ENCODE data around the gene ZNF605. TPM values are rescaled to one million over a fixed set of nuclear protein-coding genes. Genes with fewer than 3 reads are reported as not detected.
A peak's percentile ranks its signal among the peaks of the same experiment; 100 is the strongest.
"Not testable (repeated sequence)": the region's sequence is repeated elsewhere in the genome, so short reads cannot be mapped to it uniquely, and the experiment has no call there.

ZNF605 gene
- total and polyA plus RNA-seq, 7 experiments from 2014 or later: 0.98 to 17.8 (median 8.3) TPM

- H3K4me3 Mint-ChIP-seq: no peak overlapping the region
- H3K27me3 Mint-ChIP-seq: no peaks in the 10 kb centered on the region
- H3K36me3 Mint-ChIP-seq: peaks cover 13 to 70% (median 58%) of the 10 kb centered on the region in 5 donors
- no peak for ATAC-seq
- ChIA-PET CTCF (no interaction called here), POLR2A (no interaction called here)
- peaks cover 23 to 51% (median 26%) of the 10 kb centered on the region in 3 experiments for H3K36me3 ChIP-seq (ENCODE audit: control insufficient read depth in 2 of 3, insufficient read depth in 3 of 3, low read length in 3 of 3)
- peaks cover 10 to 65% (median 12%) of the 10 kb centered on the region in 3 experiments for H3K9me3 ChIP-seq (ENCODE audit: control insufficient read depth in 2 of 3, low read length in 3 of 3)
- no peak overlapping the region for H3K4me3 ChIP-seq (ENCODE audit: low read length)
- H3K4me1 ChIP-seq (ENCODE audit: control insufficient read depth in 2 of 2, insufficient read depth in 2 of 2, low read length in 2 of 2): no peaks in the 10 kb centered on the region
- DNase-seq: no peak
- intact Hi-C loops (cut with micrococcal nuclease): no loop called here
- no peaks in the 10 kb centered on the region for H3K4me1 Mint-ChIP-seq
- H3K27ac ChIP-seq (ENCODE audit: low read depth, low read length): no peak overlapping the region
- H3K9me3 Mint-ChIP-seq: peaks cover 0 to 85% (median 55%) of the 10 kb centered on the region in 11 donors
- H3K27ac Mint-ChIP-seq: peak overlapping the region in 1 of 9 donors; percentile 49
- no peaks in the 10 kb centered on the region for H3K27me3 ChIP-seq (ENCODE audit: control insufficient read depth in 2 of 2, insufficient read depth in 2 of 2, low read length in 2 of 2)
These were observed 14.7 kb downstream of the ZNF605 start for GRCh38 chr12:132941336-132941954.

- Mint-ChIP-seq H3K4me3 (no peak overlapping the region), H3K27ac (no peak overlapping the region), H3K27me3 (no peaks in the 10 kb centered on the region), H3K9me3 (peaks cover 0 to 83% (median 55%) of the 10 kb centered on the region in 11 donors), H3K36me3 (peaks cover 4 to 65% (median 55%) of the 10 kb centered on the region in 5 donors), H3K4me1 (no peaks in the 10 kb centered on the region)
- peaks cover 16 to 38% (median 19%) of the 10 kb centered on the region in 3 experiments for H3K36me3 ChIP-seq (ENCODE audit: control insufficient read depth in 2 of 3, insufficient read depth in 3 of 3, low read length in 3 of 3)
- peaks cover 10 to 62% (median 13%) of the 10 kb centered on the region in 3 experiments for H3K9me3 ChIP-seq (ENCODE audit: control insufficient read depth in 2 of 3, low read length in 3 of 3)
- ATAC-seq (no peak), DNase-seq (no peak)
- no peaks in the 10 kb centered on the region for H3K27me3 ChIP-seq (ENCODE audit: control insufficient read depth in 2 of 2, insufficient read depth in 2 of 2, low read length in 2 of 2)
- H3K4me3 ChIP-seq (ENCODE audit: low read length): no peak overlapping the region
- no peak overlapping the region for H3K27ac ChIP-seq (ENCODE audit: low read depth, low read length)
- intact Hi-C loops (cut with micrococcal nuclease): no loop called here
- no peaks in the 10 kb centered on the region for H3K4me1 ChIP-seq (ENCODE audit: control insufficient read depth in 2 of 2, insufficient read depth in 2 of 2, low read length in 2 of 2)
- CTCF ChIA-PET: no interaction called here
- POLR2A ChIA-PET: no interaction called here
These were observed 15.9 kb downstream of the ZNF605 start for GRCh38 chr12:132940071-132940719.

DNA sequence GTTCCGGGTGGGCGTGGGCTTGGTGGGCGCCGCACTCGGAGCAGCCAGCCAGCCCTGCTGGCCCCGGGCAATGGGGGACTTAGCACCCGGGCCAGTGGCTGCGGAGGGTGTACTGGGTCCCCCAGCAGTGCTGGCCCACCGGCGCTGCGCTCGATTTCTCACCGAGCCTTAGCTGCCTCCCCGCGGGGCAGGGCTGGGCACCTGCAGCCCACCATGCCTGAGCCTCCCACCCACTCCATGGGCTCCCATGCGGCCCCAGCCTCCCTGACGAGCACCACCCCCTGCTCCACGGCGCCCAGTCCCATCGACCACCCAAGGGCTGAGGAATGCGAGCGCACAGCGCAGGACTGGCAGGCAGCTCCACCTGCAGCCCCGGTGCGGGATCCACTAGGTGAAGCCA lies 17.3 kb downstream of the ZNF605 start:
- H3K4me1 Mint-ChIP-seq; H3K27ac ChIP-seq (ENCODE audit: low read depth, low read length); POLR2A ChIA-PET; ATAC-seq; H3K4me1 ChIP-seq (ENCODE audit: control insufficient read depth in 2 of 2, insufficient read depth in 2 of 2, low read length in 2 of 2); H3K4me3 Mint-ChIP-seq; CTCF ChIA-PET; H3K27me3 Mint-ChIP-seq; H3K27me3 ChIP-seq (ENCODE audit: control insufficient read depth in 2 of 2, insufficient read depth in 2 of 2, low read length in 2 of 2); H3K27ac Mint-ChIP-seq; H3K4me3 ChIP-seq (ENCODE audit: low read length); intact Hi-C loops (cut with micrococcal nuclease); DNase-seq: not testable (repeated sequence)
- Histone ChIP-seq H3K9me3 (ENCODE audit: control insufficient read depth in 2 of 3, low read length in 3 of 3) (peaks cover 10 to 63% (median 20%) of the 10 kb centered on the region in 3 experiments), H3K36me3 (ENCODE audit: control insufficient read depth in 2 of 3, insufficient read depth in 3 of 3, low read length in 3 of 3) (peaks cover 4 to 25% (median 9%) of the 10 kb centered on the region in 3 experiments)
- Mint-ChIP-seq H3K36me3 (peaks cover 9 to 59% (median 52%) of the 10 kb centered on the region in 5 donors), H3K9me3 (peaks cover 5 to 83% (median 56%) of the 10 kb centered on the region in 11 donors)

- Mint-ChIP-seq H3K27me3 (no peaks in the 10 kb centered on the region), H3K4me3 (no peak overlapping the region), H3K36me3 (peaks cover 9 to 55% (median 52%) of the 10 kb centered on the region in 5 donors), H3K27ac (no peak overlapping the region), H3K4me1 (no peaks in the 10 kb centered on the region), H3K9me3 (peaks cover 5 to 84% (median 55%) of the 10 kb centered on the region in 11 donors)
- no peaks in the 10 kb centered on the region for H3K27me3 ChIP-seq (ENCODE audit: control insufficient read depth in 2 of 2, insufficient read depth in 2 of 2, low read length in 2 of 2)
- peaks cover under 1 to 16% (median 4%) of the 10 kb centered on the region in 3 experiments for H3K36me3 ChIP-seq (ENCODE audit: control insufficient read depth in 2 of 3, insufficient read depth in 3 of 3, low read length in 3 of 3)
- peaks cover 7 to 60% (median 19%) of the 10 kb centered on the region in 3 experiments for H3K9me3 ChIP-seq (ENCODE audit: control insufficient read depth in 2 of 3, low read length in 3 of 3)
- no peak overlapping the region for H3K4me3 ChIP-seq (ENCODE audit: low read length)
- H3K27ac ChIP-seq (ENCODE audit: low read depth, low read length): no peak overlapping the region
- CTCF ChIA-PET: no interaction called here
- no peak for ATAC-seq
- H3K4me1 ChIP-seq (ENCODE audit: control insufficient read depth in 2 of 2, insufficient read depth in 2 of 2, low read length in 2 of 2): no peaks in the 10 kb centered on the region
- POLR2A ChIA-PET: no interaction called here
- intact Hi-C loops (cut with micrococcal nuclease): no loop called here
- DNase-seq: no peak
These were observed 18.6 kb downstream of the ZNF605 start for GRCh38 chr12:132937476-132937875.

DNA sequence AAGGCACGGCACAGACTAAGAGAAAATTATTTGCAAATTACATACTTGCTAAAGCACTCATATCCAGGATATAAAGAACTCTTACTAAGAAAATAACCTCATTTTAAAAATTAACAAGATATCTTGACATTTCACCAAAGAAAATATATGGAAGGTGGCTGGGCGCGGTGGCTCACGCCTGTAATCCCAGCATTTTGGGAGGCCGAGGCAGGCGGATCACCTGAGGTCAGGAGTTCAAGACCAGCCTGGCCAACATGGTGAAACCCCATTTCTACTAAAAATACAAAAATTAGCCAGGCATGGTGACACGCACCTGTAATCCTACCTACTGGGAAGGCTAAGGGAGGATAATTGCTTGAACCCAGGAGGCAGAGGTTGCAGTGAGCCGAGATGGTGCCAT lies 19.2 kb downstream of the ZNF605 start:
- POLR2A ChIA-PET; CTCF ChIA-PET; H3K4me1 ChIP-seq (ENCODE audit: control insufficient read depth in 2 of 2, insufficient read depth in 2 of 2, low read length in 2 of 2); DNase-seq; H3K27ac ChIP-seq (ENCODE audit: low read depth, low read length); H3K4me3 Mint-ChIP-seq; H3K4me3 ChIP-seq (ENCODE audit: low read length); H3K27me3 ChIP-seq (ENCODE audit: control insufficient read depth in 2 of 2, insufficient read depth in 2 of 2, low read length in 2 of 2); H3K27me3 Mint-ChIP-seq; intact Hi-C loops (cut with micrococcal nuclease); ATAC-seq; H3K4me1 Mint-ChIP-seq; H3K27ac Mint-ChIP-seq: not testable (repeated sequence)
- Mint-ChIP-seq H3K36me3 (peaks cover 9 to 54% (median 52%) of the 10 kb centered on the region in 5 donors), H3K9me3 (peaks cover 5 to 84% (median 54%) of the 10 kb centered on the region in 11 donors)
- H3K9me3 ChIP-seq (ENCODE audit: control insufficient read depth in 2 of 3, low read length in 3 of 3): peaks cover 4 to 60% (median 22%) of the 10 kb centered on the region in 3 experiments
- peaks cover 0 to 17% (median 4%) of the 10 kb centered on the region in 3 experiments for H3K36me3 ChIP-seq (ENCODE audit: control insufficient read depth in 2 of 3, insufficient read depth in 3 of 3, low read length in 3 of 3)

DNA sequence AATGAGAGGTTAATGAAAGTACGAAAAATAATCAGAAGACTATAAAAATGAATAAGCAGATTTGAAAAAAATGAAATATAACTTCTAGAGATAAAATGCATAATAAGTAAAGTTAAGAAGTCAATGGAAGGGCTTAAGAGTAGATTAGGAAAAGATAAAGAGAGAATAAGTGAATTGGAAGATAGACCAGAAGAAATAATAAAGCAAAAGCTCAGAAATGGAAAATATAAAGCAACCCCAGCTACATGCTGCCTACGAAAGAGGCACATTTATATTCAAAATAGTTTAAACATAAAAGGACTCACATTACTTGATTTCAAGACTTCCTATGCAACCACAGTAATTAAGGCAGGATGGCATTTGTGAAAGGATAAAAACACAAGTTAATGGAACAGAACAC lies 19.9 kb downstream of the ZNF605 start:
- Histone ChIP-seq H3K27me3 (ENCODE audit: control insufficient read depth in 2 of 2, insufficient read depth in 2 of 2, low read length in 2 of 2) (no peaks in the 10 kb centered on the region), H3K36me3 (ENCODE audit: control insufficient read depth in 2 of 3, insufficient read depth in 3 of 3, low read length in 3 of 3) (peaks cover 0 to 18% (median 10%) of the 10 kb centered on the region in 3 experiments), H3K9me3 (ENCODE audit: control insufficient read depth in 2 of 3, low read length in 3 of 3) (peaks cover 4 to 60% (median 30%) of the 10 kb centered on the region in 3 experiments), H3K27ac (ENCODE audit: low read depth, low read length) (no peak overlapping the region), H3K4me1 (ENCODE audit: control insufficient read depth in 2 of 2, insufficient read depth in 2 of 2, low read length in 2 of 2) (no peaks in the 10 kb centered on the region), H3K4me3 (ENCODE audit: low read length) (no peak overlapping the region)
- intact Hi-C loops (cut with micrococcal nuclease): no loop called here
- DNase-seq (no peak), ATAC-seq (no peak)
- H3K4me3 Mint-ChIP-seq: no peak overlapping the region
- POLR2A ChIA-PET: no interaction called here
- CTCF ChIA-PET: no interaction called here
- peaks cover 8 to 84% (median 53%) of the 10 kb centered on the region in 11 donors for H3K9me3 Mint-ChIP-seq
- peaks cover 10 to 54% (median 50%) of the 10 kb centered on the region in 5 donors for H3K36me3 Mint-ChIP-seq
- no peaks in the 10 kb centered on the region for H3K4me1 Mint-ChIP-seq
- no peaks in the 10 kb centered on the region for H3K27me3 Mint-ChIP-seq
- no peak overlapping the region for H3K27ac Mint-ChIP-seq
